ENCODE data around the gene U2AF2. TPM values are rescaled to one million over a fixed set of nuclear protein-coding genes. Genes with fewer than 3 reads are reported as not detected.
A peak's percentile ranks its signal among the peaks of the same experiment; 100 is the strongest.

Gene U2AF2
- total RNA-seq, 4 donors from 2014 or later, result 115 to 242 (median 141) TPM

GRCh38 chr19:55635334-55635717 lies 19.5 kb upstream of the U2AF2 start:
- peak overlapping the region; percentile 96 to 100 (median 99) for H3K4me3 ChIP-seq
- TF ChIP-seq CTCF (IDR thresholded peaks at IDR 0.05) (no peak), EP300 (IDR thresholded peaks at IDR 0.05) (no peak), POLR2A (IDR thresholded peaks at IDR 0.05) (no peak)
- no peak for DNase-seq (ENCODE audit: low spot score in 2 of 2)
- WGBS, 2 donors, result 4 to 7% methylated on average over 9 of the region's 9 CpGs
- peak overlapping the region; percentile 98 to 100 (median 100) for H3K27ac ChIP-seq
- H3K27me3 ChIP-seq, result no peaks in the 10 kb centered on the region
- H3K36me3 ChIP-seq, result peaks cover 0 to 5% (median 0%) of the 10 kb centered on the region in 3 donors
- peaks cover 0 to 71% (median 33%) of the 10 kb centered on the region in 4 donors for H3K4me1 ChIP-seq
- H3K9me3 ChIP-seq, result no peaks in the 10 kb centered on the region

GRCh38 chr19:55635856-55636440 lies 18.9 kb upstream of the U2AF2 start:
- H3K27ac ChIP-seq, result peak overlapping the region; percentile 98 to 100 (median 100)
- H3K4me3 ChIP-seq, result peak overlapping the region; percentile 96 to 100 (median 99)
- H3K9me3 ChIP-seq, result no peaks in the 10 kb centered on the region
- TF ChIP-seq EP300 (IDR thresholded peaks at IDR 0.05) (no peak), POLR2A (IDR thresholded peaks at IDR 0.05) (no peak), CTCF (IDR thresholded peaks at IDR 0.05) (no peak)
- WGBS, 2 donors, result 56 to 60% methylated on average over 7 of the region's 7 CpGs
- no peaks in the 10 kb centered on the region for H3K27me3 ChIP-seq
- peaks cover 0 to 75% (median 35%) of the 10 kb centered on the region in 4 donors for H3K4me1 ChIP-seq
- DNase-seq (ENCODE audit: low spot score in 2 of 2), result no peak
- peaks cover 0 to 5% (median 0%) of the 10 kb centered on the region in 3 donors for H3K36me3 ChIP-seq

GRCh38 chr19:55636723-55637122 lies 18.1 kb upstream of the U2AF2 start:
- WGBS, 2 donors, result 86 to 89% methylated on average over 4 of the region's 4 CpGs
- Histone ChIP-seq H3K27me3 (no peaks in the 10 kb centered on the region), H3K36me3 (peaks cover 0 to 5% (median 0%) of the 10 kb centered on the region in 3 donors), H3K4me1 (peaks cover 0 to 78% (median 35%) of the 10 kb centered on the region in 4 donors), H3K9me3 (no peaks in the 10 kb centered on the region), H3K4me3 (peak overlapping the region in 1 of 4 donors; percentile 5), H3K27ac (no peak overlapping the region)
- no peak for DNase-seq (ENCODE audit: low spot score in 2 of 2)
- TF ChIP-seq EP300 (IDR thresholded peaks at IDR 0.05) (no peak), CTCF (IDR thresholded peaks at IDR 0.05) (no peak), POLR2A (IDR thresholded peaks at IDR 0.05) (no peak)

- Histone ChIP-seq H3K36me3 (peaks cover 0 to 5% (median 0%) of the 10 kb centered on the region in 3 donors), H3K9me3 (no peaks in the 10 kb centered on the region), H3K27ac (no peak overlapping the region), H3K4me3 (no peak overlapping the region), H3K4me1 (peaks cover 0 to 79% (median 41%) of the 10 kb centered on the region in 4 donors), H3K27me3 (no peaks in the 10 kb centered on the region)
- TF ChIP-seq EP300 (IDR thresholded peaks at IDR 0.05) (no peak), CTCF (IDR thresholded peaks at IDR 0.05) (no peak), POLR2A (IDR thresholded peaks at IDR 0.05) (no peak)
- no peak for DNase-seq (ENCODE audit: low spot score in 2 of 2)
- 68 to 71% methylated on average over 11 of the region's 11 CpGs for WGBS, 2 donors
These were observed 17.3 kb upstream of the U2AF2 start for GRCh38 chr19:55637534-55637933.

- Histone ChIP-seq H3K36me3 (peaks cover 0 to 5% (median 0%) of the 10 kb centered on the region in 3 donors), H3K9me3 (no peaks in the 10 kb centered on the region), H3K4me1 (peaks cover 0 to 84% (median 48%) of the 10 kb centered on the region in 4 donors), H3K27ac (peak overlapping the region in 1 of 4 donors; percentile 98), H3K4me3 (no peak overlapping the region), H3K27me3 (no peaks in the 10 kb centered on the region)
- TF ChIP-seq CTCF (IDR thresholded peaks at IDR 0.05) (peak in 2 of 5 experiments; percentile 20 to 29), POLR2A (IDR thresholded peaks at IDR 0.05) (no peak)
- no peak for DNase-seq (ENCODE audit: low spot score in 2 of 2)
- WGBS, 2 donors, result 74 to 80% methylated on average over 6 of the region's 6 CpGs
These were observed 15.9 kb upstream of the U2AF2 start for GRCh38 chr19:55638864-55639359.
